IMR-90 (cell line): ENCODE results near the gene GUF1. TPM values are rescaled to one million over a fixed set of nuclear protein-coding genes. Genes with fewer than 3 reads are reported as not detected.

Experiments
- ATAC-seq: fragments of 200-7000 bp; cut with Tn5 transposase; 2 replicates; pipeline ENCODE4 v1.9.1; 2020; ENCODE audit warnings: low read depth, mild to moderate bottlenecking, moderate library complexity
- BruUV-seq: library from RNA; stranded (reverse); fragments of 400-500 nt; replicated peaks from 2 replicates; lab custom pipeline; 2021; lab: Mats Ljungman, UMichigan
- CTCF ChIA-PET: fragments of 300-600 bp; formaldehyde crosslinking; extraction: SDS; loops from one replicate; lab custom pipeline; 2021; ENCODE audit warnings: antibody characterized with exemption; lab: Yijun Ruan, JAX
- POLR2A ChIA-PET: fragments of 300-600 bp; sonication (Branson Sonifier 250); formaldehyde crosslinking; loops from one replicate; lab custom pipeline; 2022; ENCODE audit warnings: antibody characterized with exemption; ENCODE audit not compliant: unreplicated experiment; lab: Charles Lee
- DNase-seq: peaks from one replicate; pipeline ENCODE4 v3.0.0; 2013
- H2AFZ ChIP-seq: replicated peaks from 2 replicates; pipeline ENCODE3; 2013; ENCODE audit warnings: low read length, mild to moderate bottlenecking; ENCODE audit not compliant: poor library complexity
- H2AK5ac ChIP-seq: 2 replicates; pipeline ENCODE4 v1.6.1; 2013; ENCODE audit warnings: low read depth, low read length, inconsistent platforms
- H2AK9ac ChIP-seq: replicated peaks from 2 replicates; pipeline ENCODE3; 2013; ENCODE audit warnings: mild to moderate bottlenecking, low read depth, low read length, moderate library complexity; ENCODE audit not compliant: poor library complexity
- H2BK120ac ChIP-seq: 2 replicates; pipeline ENCODE4 v1.6.1; 2013; ENCODE audit warnings: low read depth, low read length, inconsistent platforms
- H2BK15ac ChIP-seq: 3 replicates; pipeline ENCODE4 v1.6.1; 2013; ENCODE audit warnings: low read depth, low read length, inconsistent platforms
- H2BK20ac ChIP-seq: 2 replicates; pipeline ENCODE4 v1.6.1; 2013; ENCODE audit warnings: low read depth, mild to moderate bottlenecking, inconsistent platforms, low read length, moderate library complexity
- H2BK5ac ChIP-seq: 2 replicates; pipeline ENCODE4 v1.6.1; 2013; ENCODE audit warnings: mild to moderate bottlenecking, low read depth, low read length, inconsistent platforms; ENCODE audit not compliant: poor library complexity, severe bottlenecking
- H3K14ac ChIP-seq: replicated peaks from 2 replicates; pipeline ENCODE4 v1.6.1; 2013; ENCODE audit warnings: low read depth, low read length, inconsistent platforms
- H3K18ac ChIP-seq: 2 replicates; pipeline ENCODE4 v1.6.1; 2013; ENCODE audit warnings: low read depth, low read length, control low read depth
- H3K23ac ChIP-seq: 2 replicates; pipeline ENCODE4 v1.6.1; 2013; ENCODE audit warnings: low read depth, low read length, inconsistent platforms
- H3K27ac ChIP-seq: 2 replicates; pipeline ENCODE4 v1.5.1; 2013; ENCODE audit warnings: mild to moderate bottlenecking, control low read depth, low read length; ENCODE audit not compliant: insufficient read depth
- H3K27me3 ChIP-seq: 2 replicates; pipeline ENCODE4 v1.6.1; 2013; ENCODE audit warnings: low read length; ENCODE audit not compliant: control insufficient read depth, insufficient read depth
- H3K36me3 ChIP-seq: 2 replicates; pipeline ENCODE4 v1.6.1; 2013; ENCODE audit warnings: low read length, mixed read lengths; ENCODE audit not compliant: control insufficient read depth, insufficient read depth
- H3K4ac ChIP-seq: 2 replicates; pipeline ENCODE4 v1.6.1; 2013; ENCODE audit warnings: low read depth, low read length, inconsistent platforms
- H3K4me1 ChIP-seq: 2 replicates; pipeline ENCODE4 v1.6.1; 2013; ENCODE audit warnings: low read length, mixed read lengths; ENCODE audit not compliant: control insufficient read depth, insufficient read depth
- H3K4me2 ChIP-seq: 2 replicates; pipeline ENCODE4 v1.6.1; 2013; ENCODE audit warnings: low read depth, mild to moderate bottlenecking, control low read depth, low read length, moderate library complexity
- H3K4me3 ChIP-seq: 2 replicates; pipeline ENCODE4 v1.5.1; 2013; ENCODE audit warnings: low read depth, mild to moderate bottlenecking, control low read depth, low read length, moderate library complexity; ENCODE audit not compliant: insufficient read depth
- H3K56ac ChIP-seq: 2 replicates; pipeline ENCODE4 v1.6.1; 2013; ENCODE audit warnings: low read length, inconsistent platforms; ENCODE audit not compliant: insufficient read depth; ENCODE audit errors: extremely low read depth
- H3K79me1 ChIP-seq, 2 experiments: 2 replicates each; pipeline ENCODE4 v1.6.1; 2013; ENCODE audit warnings: low read length in 2 of 2, inconsistent platforms in 1 of 2, low read depth in 1 of 2
- H3K9ac ChIP-seq: 2 replicates; pipeline ENCODE4 v1.6.1; 2013; ENCODE audit warnings: low read depth, low read length, control low read depth
- H3K9me1 ChIP-seq: 2 replicates; pipeline ENCODE4 v1.6.1; 2013; ENCODE audit warnings: low read length, inconsistent platforms; ENCODE audit not compliant: insufficient read depth
- H3K9me3 ChIP-seq: 2 replicates; pipeline ENCODE4 v1.6.1; 2013; ENCODE audit warnings: low read length; ENCODE audit not compliant: control insufficient read depth, insufficient read depth
- H4K20me1 ChIP-seq: 2 replicates; pipeline ENCODE4 v1.6.1; 2013; ENCODE audit warnings: low read length, inconsistent platforms; ENCODE audit not compliant: insufficient read depth
- H4K5ac ChIP-seq: 2 replicates; pipeline ENCODE4 v1.6.1; 2013; ENCODE audit warnings: mild to moderate bottlenecking, low read depth, low read length, control low read depth
- H4K8ac ChIP-seq, 2 experiments: 2 replicates each; pipeline ENCODE4 v1.6.1; 2013; ENCODE audit warnings: low read depth in 2 of 2, low read length in 2 of 2, control low read depth in 1 of 2, inconsistent platforms in 1 of 2
- H4K91ac ChIP-seq: 2 replicates; pipeline ENCODE4 v1.6.1; 2013; ENCODE audit warnings: low read depth, low read length, inconsistent platforms; ENCODE audit not compliant: insufficient read depth
- BHLHE40 ChIP-seq: fragments of 150-350 bp; IDR thresholded peaks from 2 replicates; pipeline ENCODE4 v1.6.1; 2016; ENCODE audit warnings: mild to moderate bottlenecking, low read depth, low read length
- CEBPB ChIP-seq: IDR thresholded peaks from 2 replicates; pipeline ENCODE4 v1.6.1; 2012; ENCODE audit warnings: low read depth, low read length, improper control_type of control experiment
- CHD1 ChIP-seq: IDR thresholded peaks from 2 replicates; pipeline ENCODE4 v1.6.1; 2012; ENCODE audit warnings: low read depth, low read length, improper control_type of control experiment
- CTCF ChIP-seq: conservative IDR thresholded peaks from 2 replicates; pipeline ENCODE4 v1.5.1; 2012; ENCODE audit warnings: mild to moderate bottlenecking, low read depth, low read length, improper control_type of control experiment
- ELK1 ChIP-seq: fragments of 150-350 bp; IDR thresholded peaks from 2 replicates; pipeline ENCODE4 v1.6.1; 2016; ENCODE audit warnings: low read depth, mild to moderate bottlenecking, low read length, moderate library complexity, borderline replicate concordance
- FOS ChIP-seq: fragments of 150-350 bp; IDR thresholded peaks from 2 replicates; pipeline ENCODE4 v1.6.1; 2016; ENCODE audit warnings: low read depth, low read length
- MAFK ChIP-seq: IDR thresholded peaks from 2 replicates; pipeline ENCODE4 v1.6.1; 2012; ENCODE audit warnings: low read depth, low read length, improper control_type of control experiment
- MAZ ChIP-seq: IDR thresholded peaks from 2 replicates; pipeline ENCODE4 v1.6.1; 2012; ENCODE audit warnings: low read depth, mild to moderate bottlenecking, low read length, improper control_type of control experiment, moderate library complexity, borderline replicate concordance
- MXI1 ChIP-seq: IDR thresholded peaks from 2 replicates; pipeline ENCODE4 v1.6.1; 2012; ENCODE audit warnings: low read depth, mild to moderate bottlenecking, low read length, moderate library complexity, borderline replicate concordance
- NFE2L2 ChIP-seq: fragments of 150-350 bp; IDR thresholded peaks from 2 replicates; pipeline ENCODE4 v1.6.1; 2016; ENCODE audit warnings: low read depth, mild to moderate bottlenecking, low read length
- POLR2A ChIP-seq: IDR thresholded peaks from 2 replicates; pipeline ENCODE4 v1.6.1; 2012; ENCODE audit warnings: mild to moderate bottlenecking, low read depth, low read length
- RAD21 ChIP-seq: IDR thresholded peaks from 2 replicates; pipeline ENCODE4 v1.6.1; 2012; ENCODE audit warnings: low read length, improper control_type of control experiment
- RCOR1 ChIP-seq: IDR thresholded peaks from 2 replicates; pipeline ENCODE4 v1.6.1; 2012; ENCODE audit warnings: mild to moderate bottlenecking, low read length, improper control_type of control experiment; ENCODE audit not compliant: insufficient replicate concordance
- RFX5 ChIP-seq: IDR thresholded peaks from 2 replicates; pipeline ENCODE4 v1.8.0; 2012; ENCODE audit warnings: low read depth, mild to moderate bottlenecking, low read length, moderate library complexity
- SMC3 ChIP-seq: fragments of 150-350 bp; IDR thresholded peaks from 2 replicates; pipeline ENCODE4 v1.6.1; 2016; ENCODE audit warnings: low read depth, mild to moderate bottlenecking, antibody characterized with exemption, low read length, moderate library complexity
- USF2 ChIP-seq: fragments of 150-350 bp; IDR thresholded peaks from 2 replicates; pipeline ENCODE4 v1.6.1; 2017; ENCODE audit warnings: mild to moderate bottlenecking, antibody characterized with exemption, low read length, low read depth
- WGBS, 2 experiments: methylation state at CpG; one replicate each; pipeline versions ENCODE4 v1.1.5 to v1.1.7; 2013; ENCODE audit warnings: missing lambda C conversion rate in 2 of 2; ENCODE audit not compliant: insufficient read length in 1 of 2; ENCODE audit errors: extremely low coverage in 2 of 2; 5-methylcytosine and 5-hydroxymethylcytosine counted together
- dilution Hi-C: fragments of 300-500 bp; cut with HindIII; formaldehyde crosslinking; loops from one replicate; pipeline ENCODE4 v1.14.3; 2018; ENCODE audit warnings: low sequenced_read_pairs; ENCODE audit not compliant: unreplicated experiment
- in situ Hi-C: fragments of 300-500 bp; cut with MboI; formaldehyde crosslinking; loops from 3 replicates; pipeline ENCODE4 v1.14.3; 2019; ENCODE audit warnings: low sequenced_read_pairs, inconsistent platforms, mixed read lengths
- intact Hi-C: fragments of 100-400 bp; cut with micrococcal nuclease; formaldehyde crosslinking; loops from 2 replicates; pipeline ENCODE4 v1.10.0; 2022
- polyA plus RNA-seq, 3 experiments: library from polyadenylated mRNA; depleted of rRNA; stranded (reverse); fragments of >200 nt; gene quantifications; 2 replicates each; pipeline ENCODE4 v1.2.3, GENCODE V29; 2012; ENCODE audit warnings: low replicate concordance in 1 of 3
- total RNA-seq: library from RNA; depleted of rRNA; stranded (reverse); fragments of >200 nt; gene quantifications from 2 replicates; pipeline ENCODE4 v1.2.3, GENCODE V29; 2012

GUF1 gene
- total and polyA plus RNA-seq, 2 of the 4 experiments (the other 2 are of a cell fraction) = 9.9 to 10.6 TPM

- DNase-seq (no peak), ATAC-seq (no peak)
- no peak overlapping the region for H2BK20ac ChIP-seq
- intact Hi-C loops (no loop called here), in situ Hi-C loops (no loop called here), dilution Hi-C loops (no loop called here)
- WGBS, 2 experiments = no CpG with 5 or more reads among the region's 4 CpGs
- no peak overlapping the region for H3K23ac ChIP-seq
- TF ChIP-seq CTCF (no peak), POLR2A (no peak), FOS (no peak), CEBPB (no peak), ELK1 (no peak), NFE2L2 (no peak), SMC3 (no peak), RFX5 (no peak), MAZ (no peak), RCOR1 (no peak), BHLHE40 (no peak), USF2 (no peak), RAD21 (no peak), CHD1 (no peak), MAFK (no peak), MXI1 (no peak)
- H2AK9ac ChIP-seq = no peak overlapping the region
- no peak overlapping the region for H3K56ac ChIP-seq
- no peak overlapping the region for H3K14ac ChIP-seq
- H3K18ac ChIP-seq = no peak overlapping the region
- H4K8ac ChIP-seq = no peak overlapping the region
- H4K20me1 ChIP-seq = no peaks in the 10 kb centered on the region
- no peaks in the 10 kb centered on the region for H3K79me1 ChIP-seq
- no peak overlapping the region for H2BK15ac ChIP-seq
- H3K4me2 ChIP-seq = no peak overlapping the region
- H2BK120ac ChIP-seq = no peak overlapping the region
- no peak overlapping the region for H2AK5ac ChIP-seq
- no peaks in the 10 kb centered on the region for H3K9me1 ChIP-seq
- H4K91ac ChIP-seq = no peak overlapping the region
- no peak overlapping the region for H2AFZ ChIP-seq
- no TSS peak for BruUV-seq
- no peak overlapping the region for H4K5ac ChIP-seq
- no peaks in the 10 kb centered on the region for H3K9me3 ChIP-seq
- H3K27me3 ChIP-seq = no peaks in the 10 kb centered on the region
- CTCF ChIA-PET = no interaction called here
- H3K4ac ChIP-seq = no peak overlapping the region
- H3K9ac ChIP-seq = no peak overlapping the region
- H3K4me3 ChIP-seq = no peak overlapping the region
- no peak overlapping the region for H2BK5ac ChIP-seq
- H3K36me3 ChIP-seq = no peaks in the 10 kb centered on the region
- H3K4me1 ChIP-seq = no peaks in the 10 kb centered on the region
- no peak overlapping the region for H3K27ac ChIP-seq
- POLR2A ChIA-PET = no interaction called here
These were observed 40.1 kb upstream of the GUF1 start for GRCh38 chr4:44638091-44638490.
